EL (cell line): ENCODE data around the gene TRMT11.
"Not testable (repeated sequence)": the region's sequence is repeated elsewhere in the genome, so short reads cannot be mapped to it uniquely, and the experiment has no call there.

Experiments used
- DNase-seq: peaks from one replicate; pipeline ENCODE4 v3.0.0-alpha.2; 2016

Gene TRMT11

GRCh38 chr6:125956506-125957390, 29.6 kb upstream of the TRMT11 start, which contains the start of gene HINT3:
HINT3 (plus strand) TSS chr6:125956770; CDS start chr6:125956978, 208 bp downstream.
- peak; percentile 97 for DNase-seq

DNA sequence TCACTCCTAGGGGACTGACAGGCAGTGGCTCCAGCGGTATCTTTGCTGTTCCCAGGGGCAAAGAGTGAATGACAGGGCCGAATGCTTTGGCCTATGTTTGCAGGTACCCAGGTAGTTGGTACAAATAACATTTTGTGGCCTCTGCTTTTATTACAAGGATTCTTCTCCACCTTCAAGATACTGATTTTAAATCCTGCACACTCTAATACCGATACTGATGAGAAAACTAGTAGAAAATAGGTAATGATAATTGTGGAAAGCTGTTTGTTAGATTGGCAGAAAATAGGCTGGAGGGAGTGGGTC, 29.0 kb upstream of the TRMT11 start:
- no peak for DNase-seq

- DNase-seq, result peak; percentile 29
Observed at GRCh38 chr6:125957845-125958244, 28.5 kb upstream of the TRMT11 start.

DNA sequence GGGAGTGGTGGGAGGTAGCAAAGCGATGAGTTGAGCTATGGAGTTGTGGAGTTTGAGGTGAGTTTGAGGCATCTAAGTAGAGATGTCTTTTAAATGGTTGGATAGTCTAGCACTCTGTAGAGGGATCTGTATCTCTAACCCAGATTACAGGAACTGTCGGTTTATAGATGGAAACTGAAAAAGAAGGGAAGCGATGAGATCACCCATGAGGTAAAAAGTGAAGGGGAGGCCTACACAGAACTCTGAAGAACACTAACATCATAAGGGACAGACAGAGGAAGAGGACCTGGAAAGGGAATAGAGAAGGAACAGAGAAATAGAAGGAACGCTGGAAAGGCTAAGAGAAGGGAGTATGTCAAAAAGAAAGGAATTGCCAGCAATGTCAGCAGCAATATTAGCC, 27.3 kb upstream of the TRMT11 start:
- DNase-seq, result no peak

DNA sequence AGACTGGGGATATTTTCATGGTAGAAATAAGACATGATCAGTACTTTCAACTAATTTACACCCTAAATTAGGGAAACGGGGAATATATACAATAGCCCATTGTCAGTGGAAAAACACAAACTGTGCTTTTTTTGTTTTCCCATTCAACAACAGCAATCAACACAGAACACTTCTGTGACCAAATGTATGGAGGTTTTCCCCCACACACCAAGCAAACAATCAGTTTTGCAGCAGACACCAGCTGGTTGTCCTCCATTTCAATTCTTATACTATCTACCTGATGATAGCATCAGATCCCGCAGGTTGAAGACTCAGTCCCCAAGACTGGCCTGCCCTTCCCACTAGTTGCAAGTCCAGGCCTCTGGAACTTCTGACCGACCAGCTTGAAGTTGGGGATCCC, 25.2 kb upstream of the TRMT11 start:
- no peak for DNase-seq

DNA sequence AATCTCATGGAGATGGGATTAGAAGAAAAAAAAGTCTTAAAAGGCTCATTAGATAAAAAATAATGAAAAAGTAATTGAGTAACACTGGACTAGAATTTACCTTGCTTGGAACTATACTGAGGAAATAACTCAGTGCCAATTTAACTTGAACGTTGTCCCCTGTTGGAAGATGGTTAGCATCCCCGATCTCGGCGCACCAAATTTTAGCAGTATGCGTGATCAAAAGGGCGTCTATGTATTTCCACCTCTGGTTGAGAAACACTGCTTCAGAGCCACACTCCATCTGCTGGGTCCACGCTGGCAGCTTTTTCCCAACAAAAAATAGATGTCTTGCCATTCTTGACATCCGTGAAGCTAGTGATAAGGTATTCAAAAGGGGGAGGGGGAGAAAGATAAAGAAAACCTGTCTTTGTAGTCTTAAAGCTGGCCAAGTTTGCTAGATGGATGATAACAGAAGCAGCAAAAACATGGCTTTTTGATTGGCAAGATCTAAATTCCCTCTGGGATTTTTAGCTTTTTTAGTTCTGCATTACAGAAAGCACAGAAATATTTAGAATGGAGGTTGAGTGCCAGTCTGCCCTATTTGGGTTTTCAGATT, 23.3 kb upstream of the TRMT11 start:
- DNase-seq, result no peak

DNA sequence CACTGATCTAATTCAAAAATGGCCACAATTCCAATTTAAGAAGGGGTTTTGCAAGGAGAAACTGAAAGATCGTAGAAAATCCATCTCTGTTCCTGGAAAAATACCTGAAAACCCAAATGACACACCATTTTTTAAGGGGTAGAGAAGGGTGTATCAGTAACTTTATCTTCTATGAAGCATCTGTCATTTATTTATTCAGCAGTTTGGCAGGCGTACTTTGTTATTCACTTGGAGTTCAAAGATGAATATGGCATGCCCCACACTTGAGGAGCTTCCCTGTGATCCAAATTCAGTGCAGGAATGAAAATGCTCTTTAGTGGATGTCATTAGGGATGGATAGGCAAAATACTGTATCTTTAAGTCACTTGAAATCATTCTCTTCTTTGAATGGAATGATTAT, 22.5 kb upstream of the TRMT11 start:
- no peak for DNase-seq

GRCh38 chr6:125966569-125966968, 19.8 kb upstream of the TRMT11 start:
- no peak for DNase-seq

DNA sequence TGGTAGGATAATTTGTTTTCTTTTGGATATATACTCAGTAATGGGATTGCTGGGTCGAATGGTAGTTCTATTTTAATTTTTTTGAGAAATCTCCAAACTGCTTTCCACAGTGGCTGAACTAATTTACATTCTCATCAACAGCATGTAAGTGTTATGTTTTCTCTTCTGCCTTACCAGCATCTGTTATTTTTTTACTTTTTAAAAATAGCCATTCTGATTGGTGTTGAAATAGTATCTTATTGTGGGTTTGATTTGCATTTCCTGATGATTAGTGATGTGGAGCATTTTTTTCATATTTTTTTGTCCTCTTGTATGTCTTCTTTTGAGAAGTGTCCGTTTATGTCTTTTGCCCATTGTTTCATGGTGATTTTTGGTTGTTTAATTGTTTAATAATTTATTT, 17.8 kb upstream of the TRMT11 start:
- DNase-seq, result no peak

DNA sequence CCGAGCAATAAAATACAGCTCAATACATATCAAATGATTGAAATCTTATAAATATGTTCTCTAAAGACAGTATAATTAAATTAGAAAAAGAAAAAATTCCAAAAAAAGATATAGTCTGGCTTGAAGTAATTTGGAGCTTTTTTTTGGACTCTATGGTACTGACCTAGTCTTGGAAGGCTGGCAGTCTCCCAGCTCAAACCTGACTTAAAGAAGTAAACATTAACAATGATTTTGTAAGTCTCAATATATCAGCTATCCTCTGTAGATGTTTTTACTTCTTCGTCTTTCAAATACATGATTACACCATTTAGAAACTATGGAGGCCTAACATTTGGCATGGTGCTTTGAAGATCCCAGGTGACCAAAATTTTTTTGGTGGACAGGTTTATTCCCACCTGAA, 15.6 kb upstream of the TRMT11 start:
- no peak for DNase-seq

DNA sequence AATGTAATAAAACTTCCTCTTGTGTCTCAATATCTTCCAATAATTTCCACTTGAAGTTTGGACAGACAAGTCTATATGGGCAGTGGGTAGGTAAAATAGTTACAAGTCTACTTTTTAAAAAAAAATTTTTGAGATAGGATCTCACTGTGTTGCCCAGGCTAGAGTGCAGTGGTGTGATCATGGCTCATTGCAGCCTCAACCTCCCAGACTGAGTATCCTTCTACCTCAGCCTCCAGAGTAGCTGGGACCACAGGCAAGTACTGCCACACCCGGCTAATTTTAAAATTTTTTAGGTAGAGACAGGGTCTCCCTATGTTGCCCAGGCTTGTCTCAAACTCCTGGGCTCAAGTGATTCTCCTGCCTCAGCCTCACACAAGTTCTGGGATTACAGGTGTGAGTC, 13.9 kb upstream of the TRMT11 start:
- DNase-seq, result not testable (repeated sequence)

DNA sequence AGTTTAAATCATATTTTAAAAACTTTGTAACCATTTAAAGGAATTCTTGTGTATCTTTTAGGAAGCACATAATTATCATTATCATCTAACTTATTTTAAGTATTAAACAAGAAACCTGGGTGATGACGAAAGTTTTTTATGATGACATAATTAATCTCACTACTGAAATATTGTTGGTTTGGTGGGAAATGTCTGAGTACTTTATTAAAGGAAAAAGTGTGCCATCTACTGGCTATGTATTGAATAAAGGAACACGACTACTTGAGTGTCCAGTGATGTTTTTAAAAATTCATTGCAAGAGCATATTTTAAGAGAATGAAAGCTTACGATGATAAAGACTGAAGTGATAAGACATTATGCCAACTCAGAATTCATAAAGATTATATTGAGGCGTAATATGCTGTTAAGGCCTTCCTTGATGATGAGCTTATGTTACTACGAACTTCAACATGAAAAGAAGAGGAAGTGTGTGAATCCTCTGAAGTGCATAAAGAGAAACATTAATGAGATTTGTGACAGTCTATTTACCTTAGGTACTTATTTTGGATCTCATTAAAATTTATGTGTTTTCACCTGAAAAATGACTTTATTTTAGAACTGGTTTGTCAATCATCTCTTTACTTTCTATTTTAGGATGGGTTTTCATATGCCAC, 12.0 kb upstream of the TRMT11 start:
- peak; percentile 61 for DNase-seq

GRCh38 chr6:125979101-125979500, 7.2 kb upstream of the TRMT11 start:
- no peak for DNase-seq

DNA sequence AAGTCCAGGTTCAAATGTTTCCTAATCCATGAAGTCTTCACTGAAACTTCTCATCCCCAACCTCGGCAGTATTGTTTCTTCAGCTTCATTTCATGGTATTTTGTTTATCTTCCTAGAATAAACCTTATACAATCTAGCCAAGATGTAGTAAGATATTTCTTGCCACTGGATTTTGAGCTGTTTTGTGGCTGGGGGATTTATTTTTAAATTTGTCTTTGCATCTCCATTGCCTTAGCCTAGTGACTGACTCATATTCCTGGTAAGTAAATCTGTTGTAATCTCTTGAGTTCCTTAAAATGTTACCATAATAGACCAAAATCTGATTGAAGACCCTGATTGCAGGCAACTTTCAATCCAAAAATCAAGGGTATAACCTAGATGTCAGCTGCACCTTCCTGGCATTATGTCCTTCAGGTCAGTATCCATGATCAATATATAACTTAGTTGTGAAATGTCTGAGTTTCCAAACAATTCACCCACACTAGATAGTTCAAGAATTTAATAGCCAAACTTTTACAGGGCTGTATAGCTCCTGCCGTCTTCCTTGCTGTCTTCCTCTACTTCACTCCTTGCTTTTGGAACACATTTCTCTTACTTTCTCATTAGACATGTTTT, 4.7 kb upstream of the TRMT11 start:
- no peak for DNase-seq

DNA sequence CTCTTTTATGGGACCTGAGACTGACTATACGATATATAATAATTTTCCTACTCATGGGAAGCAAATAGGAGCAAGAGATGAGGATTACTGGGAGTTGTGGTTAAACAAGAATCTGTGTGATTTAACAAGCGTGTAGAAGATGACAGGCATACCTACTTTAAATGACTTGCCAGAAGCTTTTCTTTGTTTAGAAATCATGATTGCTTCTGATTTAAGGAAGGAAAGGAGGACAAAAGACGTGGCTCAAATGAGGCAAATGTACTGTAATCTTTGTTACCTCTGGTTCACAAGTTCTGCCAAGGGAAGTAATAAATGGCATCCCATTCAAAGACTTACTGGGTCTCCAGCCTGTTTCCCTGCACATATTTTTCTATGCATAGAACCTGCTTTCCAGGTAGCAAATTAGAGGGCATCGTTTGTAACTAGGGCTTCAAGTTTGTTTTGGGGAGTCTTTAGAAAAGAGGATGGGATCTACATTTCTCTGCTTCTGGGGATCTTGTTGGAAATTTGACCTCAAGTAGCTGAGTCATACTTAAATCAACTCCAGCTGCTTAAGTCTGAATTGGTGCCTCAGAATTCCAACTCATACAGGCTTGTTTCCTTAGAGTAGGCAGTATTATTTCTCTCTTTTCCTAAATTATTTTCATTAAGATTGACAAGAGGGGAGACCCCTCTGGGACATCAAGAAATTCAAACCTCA, 2.9 kb upstream of the TRMT11 start:
- peak; percentile 76 for DNase-seq

DNA sequence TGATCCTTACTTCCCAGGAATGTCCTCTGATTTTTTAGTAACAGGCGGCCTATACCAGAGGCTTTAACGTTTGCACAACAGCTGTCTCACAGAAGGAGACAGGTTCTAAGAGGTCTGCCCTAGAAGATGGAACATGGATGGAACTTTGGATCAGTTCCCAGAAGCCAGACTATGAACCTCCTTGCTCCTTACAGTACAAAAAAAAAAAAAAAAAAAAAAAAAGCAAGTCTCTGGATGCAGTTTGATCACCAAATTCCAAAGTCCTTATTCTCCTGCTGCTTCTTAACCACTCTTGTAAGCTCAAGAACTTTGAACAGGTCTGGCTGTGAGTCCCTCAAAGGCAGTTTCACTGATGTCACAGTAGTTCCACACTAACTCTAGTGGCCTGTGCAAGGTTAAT, 2.0 kb upstream of the TRMT11 start:
- DNase-seq, result peak; percentile 70

GRCh38 chr6:125985522-125985921, 818 bp upstream of the TRMT11 start:
- no peak for DNase-seq

GRCh38 chr6:125985979-125986300, 400 bp upstream of the TRMT11 start:
- DNase-seq, result no peak

DNA sequence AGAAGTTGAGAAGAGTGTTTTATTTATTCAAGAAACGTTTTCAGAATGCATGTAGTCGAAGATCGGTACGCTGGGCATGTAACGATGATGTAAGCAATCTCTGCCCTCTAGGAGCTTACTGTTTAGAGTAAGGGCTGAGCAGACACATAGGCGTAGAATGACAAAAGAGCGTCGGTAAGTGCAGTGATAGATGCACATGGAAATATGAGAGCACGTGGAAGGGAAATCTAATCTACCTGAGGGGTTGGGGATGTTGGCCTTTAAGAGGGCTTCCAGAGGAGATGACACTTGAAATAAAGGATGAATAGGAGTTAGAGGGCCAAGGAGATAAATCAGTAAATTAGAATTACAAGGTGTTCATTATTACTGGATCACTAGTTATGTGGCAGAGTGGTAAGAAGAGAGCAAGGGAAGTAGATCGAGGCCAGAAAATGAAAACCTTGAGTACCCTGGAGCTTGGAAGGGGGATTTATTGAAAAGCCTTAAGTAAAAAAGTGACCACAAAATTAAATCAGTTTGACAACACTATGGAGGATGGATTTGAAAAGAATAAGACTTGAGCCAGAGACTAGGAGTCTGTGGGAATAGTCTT, 782 bp downstream of the TRMT11 start:
- DNase-seq, result no peak

DNA sequence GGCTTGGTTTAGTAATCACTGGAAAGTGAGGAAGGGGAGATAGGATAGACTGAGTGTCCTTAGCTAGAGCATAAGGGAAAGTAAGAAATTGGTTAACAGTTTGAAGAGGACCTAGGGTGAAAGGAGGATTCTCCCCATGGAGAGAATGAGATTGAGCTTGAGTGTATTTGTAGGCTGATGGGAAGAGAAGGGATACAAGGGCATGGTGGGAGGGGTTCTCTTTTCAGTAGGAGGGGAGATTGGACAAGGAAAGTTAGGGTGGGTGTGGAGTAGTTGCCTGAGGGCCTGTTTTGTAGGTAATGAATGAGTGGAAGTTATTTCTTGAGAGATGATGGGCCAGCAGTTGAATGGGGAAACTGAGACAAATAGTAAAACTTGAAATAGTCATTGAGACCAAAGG, 1.9 kb downstream of the TRMT11 start:
- DNase-seq, result no peak

DNA sequence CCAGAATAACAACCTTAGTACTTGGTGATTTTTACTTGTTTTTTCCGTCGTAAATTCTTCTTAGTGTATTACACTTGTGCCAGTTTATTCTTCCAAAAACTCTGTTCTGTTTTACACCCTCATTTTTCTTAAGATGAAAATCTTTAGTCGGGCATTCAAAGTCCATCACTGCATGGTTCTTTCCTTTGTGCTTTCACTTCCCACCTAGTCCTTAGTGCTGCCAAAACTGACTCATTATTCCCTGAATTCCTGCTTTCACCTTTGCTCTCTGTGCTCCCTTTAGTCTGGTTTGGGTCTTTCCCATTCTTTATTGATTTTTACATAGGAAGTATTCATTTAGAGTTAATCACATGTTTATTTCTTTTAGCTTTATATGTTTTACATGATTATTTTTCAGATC, 3.3 kb downstream of the TRMT11 start:
- DNase-seq, result no peak

GRCh38 chr6:125991653-125992052, 5.3 kb downstream of the TRMT11 start:
- DNase-seq, result no peak
